Trophoblast cell (in vitro differentiated cells and primary cell): Measurements from ENCODE around the gene CALM3.

Experiments
- DNase-seq, 2 donors: peaks; one replicate each; pipeline ENCODE4 v3.0.0-alpha.2; 2016
- H2AFZ ChIP-seq: 2 replicates; pipeline ENCODE4 v1.6.1; 2013; ENCODE audit warnings: low read length, moderate library complexity, mild to moderate bottlenecking; ENCODE audit not compliant: insufficient read depth, poor library complexity
- H2AK5ac ChIP-seq: 2 replicates; pipeline ENCODE4 v1.6.1; 2013; ENCODE audit warnings: mild to moderate bottlenecking, low read length
- H2BK120ac ChIP-seq: 2 replicates; pipeline ENCODE4 v1.6.1; 2013; ENCODE audit warnings: low read length, mild to moderate bottlenecking, moderate library complexity; ENCODE audit not compliant: insufficient read depth, poor library complexity
- H2BK12ac ChIP-seq: 2 replicates; pipeline ENCODE4 v1.6.1; 2013; ENCODE audit warnings: mild to moderate bottlenecking, low read length, moderate library complexity
- H2BK5ac ChIP-seq: 2 replicates; pipeline ENCODE4 v1.6.1; 2013; ENCODE audit warnings: low read length, low read depth, moderate library complexity, mild to moderate bottlenecking; ENCODE audit not compliant: poor library complexity
- H3K14ac ChIP-seq: 2 replicates; pipeline ENCODE4 v1.6.1; 2013; ENCODE audit warnings: mild to moderate bottlenecking, low read length
- H3K18ac ChIP-seq: 2 replicates; pipeline ENCODE4 v1.6.1; 2013; ENCODE audit warnings: mild to moderate bottlenecking, low read length
- H3K23ac ChIP-seq: 2 replicates; pipeline ENCODE4 v1.6.1; 2013; ENCODE audit warnings: low read length
- H3K27ac ChIP-seq: 2 replicates; pipeline ENCODE4 v1.5.1; 2013; ENCODE audit warnings: low read depth, mild to moderate bottlenecking, inconsistent platforms, low read length, moderate library complexity
- H3K27me3 ChIP-seq: 2 replicates; pipeline ENCODE4 v1.6.1; 2013; ENCODE audit warnings: inconsistent platforms, mild to moderate bottlenecking, low read length, moderate library complexity; ENCODE audit not compliant: insufficient read depth
- H3K36me3 ChIP-seq, 2 experiments: 1 replicate in 1 of 2; 2 replicates in 1 of 2; pipeline ENCODE4 v1.6.1; 2013; ENCODE audit warnings: low read length in 2 of 2, mild to moderate bottlenecking in 2 of 2, moderate library complexity in 1 of 2; ENCODE audit not compliant: insufficient read depth in 2 of 2, control insufficient read depth in 1 of 2
- H3K4ac ChIP-seq: 2 replicates; pipeline ENCODE4 v1.6.1; 2013; ENCODE audit warnings: low read depth, mild to moderate bottlenecking, low read length, moderate library complexity
- H3K4me1 ChIP-seq, 2 experiments: 1 replicate in 1 of 2; 2 replicates in 1 of 2; pipeline ENCODE4 v1.6.1; 2013; ENCODE audit warnings: low read length in 2 of 2, mild to moderate bottlenecking in 2 of 2, moderate library complexity in 1 of 2; ENCODE audit not compliant: insufficient read depth in 2 of 2, control insufficient read depth in 1 of 2
- H3K4me2 ChIP-seq: 2 replicates; pipeline ENCODE4 v1.6.1; 2013; ENCODE audit warnings: inconsistent platforms, mild to moderate bottlenecking, low read length, moderate library complexity
- H3K4me3 ChIP-seq: 2 replicates; pipeline ENCODE4 v1.5.1; 2013; ENCODE audit warnings: mild to moderate bottlenecking, low read depth, low read length, inconsistent platforms
- H3K79me1 ChIP-seq: one replicate; pipeline ENCODE4 v1.6.1; 2013; ENCODE audit warnings: low read length
- H3K79me2 ChIP-seq: 2 replicates; pipeline ENCODE4 v1.6.1; 2013; ENCODE audit warnings: low read length, mild to moderate bottlenecking; ENCODE audit not compliant: control insufficient read depth, insufficient read depth, poor library complexity
- H3K9ac ChIP-seq: 2 replicates; pipeline ENCODE4 v1.6.1; 2013; ENCODE audit warnings: mild to moderate bottlenecking, low read length
- H3K9me3 ChIP-seq: 2 replicates; pipeline ENCODE4 v1.6.1; 2013; ENCODE audit warnings: low read depth, mild to moderate bottlenecking, control low read depth, inconsistent platforms, low read length; ENCODE audit not compliant: insufficient read depth
- H4K12ac ChIP-seq: 2 replicates; pipeline ENCODE4 v1.6.1; 2013; ENCODE audit warnings: low read depth, mild to moderate bottlenecking, low read length, moderate library complexity
- H4K8ac ChIP-seq: 2 replicates; pipeline ENCODE4 v1.6.1; 2013; ENCODE audit warnings: low read depth, mild to moderate bottlenecking, low read length, moderate library complexity
- H4K91ac ChIP-seq: one replicate; pipeline ENCODE4 v1.6.1; 2013; ENCODE audit warnings: low read depth, mild to moderate bottlenecking, low read length, moderate library complexity
- WGBS: extraction: QIAGEN DNeasy Blood & Tissue Kit; methylation state at CpG from one replicate; pipeline ENCODE4 v1.1.7; 2013; ENCODE audit warnings: missing lambda C conversion rate; ENCODE audit not compliant: insufficient read length, insufficient coverage; ENCODE audit errors: extremely low coverage; 5-methylcytosine and 5-hydroxymethylcytosine counted together

CALM3 gene

GRCh38 chr19:46621191-46622117 is 20.3 kb downstream of the CALM3 start:
- Histone ChIP-seq H2AK5ac (no peak overlapping the region), H4K91ac (peak overlapping the region; percentile 45), H3K9me3 (peaks cover 2% of the 10 kb centered on the region), H3K23ac (no peak overlapping the region), H4K12ac (no peak overlapping the region), H2AFZ (peak overlapping the region; percentile 26), H3K4ac (no peak overlapping the region), H3K27ac (no peak overlapping the region), H3K14ac (peak overlapping the region; percentile 9), H3K36me3 (no peaks in the 10 kb centered on the region), H3K27me3 (no peaks in the 10 kb centered on the region), H3K4me1 (peaks cover 20 to 23% of the 10 kb centered on the region in 2 experiments), H4K8ac (no peak overlapping the region), H3K4me3 (no peak overlapping the region), H3K18ac (no peak overlapping the region), H3K79me2 (no peaks in the 10 kb centered on the region), H2BK12ac (peak overlapping the region; percentile 16), H2BK120ac (no peak overlapping the region), H3K4me2 (no peak overlapping the region), H2BK5ac (no peak overlapping the region), H3K79me1 (peaks cover 4% of the 10 kb centered on the region), H3K9ac (no peak overlapping the region)
- no peak for DNase-seq
- no CpG with 5 or more reads among the region's 32 CpGs for WGBS

- no peaks in the 10 kb centered on the region for H3K79me2 ChIP-seq
- no peak overlapping the region for H3K4me3 ChIP-seq
- no peak overlapping the region for H3K18ac ChIP-seq
- peaks cover 4% of the 10 kb centered on the region for H3K79me1 ChIP-seq
- no peak overlapping the region for H2AFZ ChIP-seq
- no peak overlapping the region for H2AK5ac ChIP-seq
- H3K23ac ChIP-seq = no peak overlapping the region
- no peaks in the 10 kb centered on the region for H3K27me3 ChIP-seq
- no peak overlapping the region for H2BK5ac ChIP-seq
- WGBS = no CpG with 5 or more reads among the region's 7 CpGs
- no peak overlapping the region for H2BK12ac ChIP-seq
- H3K9me3 ChIP-seq = peaks cover 2% of the 10 kb centered on the region
- DNase-seq = no peak
- H3K4me1 ChIP-seq = peaks cover 20 to 23% of the 10 kb centered on the region in 2 experiments
- H3K27ac ChIP-seq = no peak overlapping the region
- H3K9ac ChIP-seq = no peak overlapping the region
- no peak overlapping the region for H3K14ac ChIP-seq
- no peak overlapping the region for H4K12ac ChIP-seq
- H3K36me3 ChIP-seq = no peaks in the 10 kb centered on the region
- H3K4me2 ChIP-seq = no peak overlapping the region
- no peak overlapping the region for H4K8ac ChIP-seq
- H3K4ac ChIP-seq = no peak overlapping the region
- H4K91ac ChIP-seq = no peak overlapping the region
- H2BK120ac ChIP-seq = no peak overlapping the region
Measured at GRCh38 chr19:46622118-46622446, 21.0 kb downstream of the CALM3 start.

- H3K27ac ChIP-seq = no peak overlapping the region
- no peak overlapping the region for H3K18ac ChIP-seq
- peaks cover 20 to 23% of the 10 kb centered on the region in 2 experiments for H3K4me1 ChIP-seq
- no peaks in the 10 kb centered on the region for H3K36me3 ChIP-seq
- no peak overlapping the region for H3K9ac ChIP-seq
- no peak overlapping the region for H3K4me3 ChIP-seq
- no peaks in the 10 kb centered on the region for H3K79me2 ChIP-seq
- H4K8ac ChIP-seq = no peak overlapping the region
- H2BK120ac ChIP-seq = peak overlapping the region; percentile 9
- H4K91ac ChIP-seq = no peak overlapping the region
- no peak overlapping the region for H2AK5ac ChIP-seq
- no peaks in the 10 kb centered on the region for H3K9me3 ChIP-seq
- no peak overlapping the region for H2BK5ac ChIP-seq
- DNase-seq = no peak
- H3K79me1 ChIP-seq = peaks cover 4% of the 10 kb centered on the region
- H3K4me2 ChIP-seq = no peak overlapping the region
- no peak overlapping the region for H3K23ac ChIP-seq
- WGBS = no CpG with 5 or more reads among the region's 35 CpGs
- H4K12ac ChIP-seq = no peak overlapping the region
- H3K27me3 ChIP-seq = no peaks in the 10 kb centered on the region
- no peak overlapping the region for H2BK12ac ChIP-seq
- H3K4ac ChIP-seq = no peak overlapping the region
- H3K14ac ChIP-seq = no peak overlapping the region
- no peak overlapping the region for H2AFZ ChIP-seq
Measured at GRCh38 chr19:46623915-46624502, 22.9 kb downstream of the CALM3 start.

DNA sequence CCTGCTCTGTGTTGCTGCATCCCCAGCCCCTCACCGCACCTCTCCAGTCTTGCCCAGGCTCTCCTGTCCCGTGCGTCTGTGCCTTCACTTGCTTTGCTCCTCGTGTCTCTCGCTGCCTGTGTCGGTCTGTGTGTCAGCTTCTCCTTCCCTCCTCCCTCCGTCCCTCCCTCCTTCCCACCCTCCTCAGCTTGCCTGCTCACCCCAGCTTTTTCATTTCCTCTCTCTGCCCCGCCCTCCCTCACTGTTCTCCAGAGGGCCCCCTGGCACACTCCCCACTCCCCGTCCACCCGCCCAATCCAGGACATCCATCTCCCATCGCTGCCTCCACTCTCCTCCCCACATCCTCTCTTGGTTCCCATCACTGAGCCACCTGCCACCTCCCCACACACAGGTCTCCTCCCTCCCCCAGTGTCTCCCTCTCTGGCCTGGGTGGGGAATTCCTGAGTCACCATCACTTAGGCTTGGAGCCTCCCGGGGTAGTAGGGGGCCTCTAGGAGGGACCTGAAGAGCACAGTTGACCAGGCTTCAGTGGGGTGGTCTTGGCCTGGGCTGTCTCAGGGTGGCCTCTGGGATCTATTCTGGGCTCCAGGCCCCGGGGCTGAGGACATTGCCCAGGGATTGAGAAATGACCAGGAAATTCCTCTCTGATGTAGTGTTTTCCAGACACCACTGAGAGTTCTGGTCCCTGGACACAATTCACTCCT is 24.0 kb downstream of the CALM3 start, which contains the start of gene PTGIR:
TSS of gene PTGIR (minus strand) at position 132 of the 704 bp plus-strand sequence. CDS start 864 bp downstream, outside the sequence.
- Histone ChIP-seq H3K4me2 (no peak within 1 kb of the TSS), H2BK120ac (peak within 1 kb of the TSS; percentile 9), H3K79me2 (no peaks in the 10 kb centered on the region), H2AK5ac (peak within 1 kb of the TSS; percentile 0), H3K27me3 (no peaks in the 10 kb centered on the region), H3K18ac (no peak within 1 kb of the TSS), H4K91ac (peak within 1 kb of the TSS; percentile 7), H3K23ac (no peak within 1 kb of the TSS), H4K8ac (no peak within 1 kb of the TSS), H3K4me3 (no peak within 1 kb of the TSS), H3K4ac (no peak within 1 kb of the TSS), H3K36me3 (no peaks in the 10 kb centered on the region), H3K9me3 (no peaks in the 10 kb centered on the region), H3K14ac (no peak within 1 kb of the TSS), H3K4me1 (peaks cover 20 to 24% of the 10 kb centered on the region in 2 experiments), H3K9ac (no peak within 1 kb of the TSS), H2AFZ (no peak within 1 kb of the TSS), H4K12ac (no peak within 1 kb of the TSS), H2BK12ac (peak within 1 kb of the TSS; percentile 37), H3K79me1 (peaks cover 4% of the 10 kb centered on the region), H3K27ac (no peak within 1 kb of the TSS), H2BK5ac (no peak within 1 kb of the TSS)
- DNase-seq = peak in 1 of 2 donors; percentile 23
- no CpG with 5 or more reads among the region's 13 CpGs for WGBS
